Measurements from ENCODE around the gene TEX54. TPM values are rescaled to one million over a fixed set of nuclear protein-coding genes. Genes with fewer than 3 reads are reported as not detected.

The TEX54 gene
- total and polyA plus RNA-seq, 8 donors, result not detected

DNA sequence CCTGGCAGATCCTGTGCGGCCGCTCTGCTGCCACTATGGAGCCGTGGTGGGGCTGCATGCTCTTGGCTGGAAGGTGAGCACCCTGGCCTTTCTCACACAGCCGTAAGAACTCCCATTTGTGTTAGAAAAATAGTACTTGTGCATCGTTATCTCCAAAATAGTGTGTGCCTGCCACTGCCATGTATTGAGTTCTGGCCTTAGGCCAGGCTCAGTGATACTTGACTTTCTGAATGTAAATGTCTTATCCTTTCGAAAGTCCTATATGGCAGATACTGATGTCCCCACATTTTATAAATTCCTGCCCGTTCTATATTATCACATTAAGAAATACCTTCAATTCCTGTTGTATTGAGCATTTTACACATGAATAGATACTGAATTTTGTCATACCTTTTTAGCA lies 49.9 kb downstream of the TEX54 start:
- Histone ChIP-seq H3K4me1 (peaks cover 8 to 17% (median 12%) of the 10 kb centered on the region in 4 donors), H3K9me3 (no peaks in the 10 kb centered on the region), H3K36me3 (peaks cover 23 to 62% (median 52%) of the 10 kb centered on the region in 4 donors), H3K27me3 (no peaks in the 10 kb centered on the region), H3K4me3 (no peak overlapping the region), H3K27ac (no peak overlapping the region)
- DNase-seq, result no peak
- no peak for TF ChIP-seq EP300 (IDR thresholded peaks at IDR 0.05)
- TF ChIP-seq POLR2A (IDR thresholded peaks at IDR 0.05), result no peak
- intact Hi-C loops (cut with DNase I; ENCODE audit: low total_unique reads), result loop anchor here (10.0 kb wide), 1 partner anchor 52 kb away; the partner anchor contains the start of genes STX5, TEX54 and WDR74
- WGBS, 5 donors, result 87 to 95% (median 91%) methylated on average over 7 of the region's 7 CpGs

Small RNA genes lying within 50 kb of the gene (small RNA-seq; reads per million reads assigned to genes)
- 0.30 to 0.77 (median 0.46) reads per million in 4 donors for gene MIR6514
- 0 reads per million in 4 donors for gene RF00099
- 0 reads per million in 4 donors for gene RNU6-118P
- gene SNORD22, result 0 reads per million in 4 donors
- gene SNORD26, result 0 reads per million in 4 donors
- 0 reads per million in 4 donors for gene SNORD27
- 0 reads per million in 4 donors for gene SNORD28
- 687 to 3,460 (median 2,010) reads per million in 4 donors for gene SNORD30

Other genes with a start within 250 kb of the TEX54 start
- gene TUT1, start 241.3 kb downstream of the TEX54 start, total RNA-seq, result 10 to 100 TPM in 3 of 5 donors, 1 to 10 TPM in 2; 6.1 to 36.2 (median 12.3) TPM
- 10 to 100 TPM; 13.3 to 18.9 (median 16.3) TPM for gene TUT1, start 241.3 kb downstream of the TEX54 start, polyA plus RNA-seq
- gene MTA2, start 231.0 kb downstream of the TEX54 start, total RNA-seq, result 100 to 1,000 TPM in 1 of 5 donors, 10 to 100 TPM in 4; 53.9 to 110 (median 85.3) TPM
- 10 to 100 TPM; 32.8 to 44.6 (median 34.7) TPM for gene MTA2, start 231.0 kb downstream of the TEX54 start, polyA plus RNA-seq
- 100 to 1,000 TPM in 1 of 5 donors, 10 to 100 TPM in 4; 24.4 to 112 (median 51.8) TPM for gene EML3, start 220.1 kb downstream of the TEX54 start, total RNA-seq
- gene EML3, start 220.1 kb downstream of the TEX54 start, polyA plus RNA-seq, result 10 to 100 TPM; 68.1 to 71.3 (median 69.2) TPM
- 1 to 10 TPM in 3 of 5 donors, under 1 TPM in 1, not detected in 1; 0.29 to 5.8 (median 2.8) TPM for gene ROM1, start 219.6 kb downstream of the TEX54 start, total RNA-seq
- gene ROM1, start 219.6 kb downstream of the TEX54 start, polyA plus RNA-seq, result 10 to 100 TPM in 1 of 3 donors, 1 to 10 TPM in 2; 4.6 to 13.0 (median 5.1) TPM
- 10 to 100 TPM in 4 of 5 donors, 1 to 10 TPM in 1; 5.2 to 50.8 (median 13.8) TPM for gene B3GAT3, start 210.9 kb downstream of the TEX54 start, total RNA-seq
- gene B3GAT3, start 210.9 kb downstream of the TEX54 start, polyA plus RNA-seq, result 10 to 100 TPM; 18.5 to 38.8 (median 27.6) TPM
- gene GANAB, start 186.2 kb downstream of the TEX54 start, total RNA-seq, result 100 to 1,000 TPM in 2 of 5 donors, 10 to 100 TPM in 3; 66.0 to 155 (median 95.5) TPM
- gene GANAB, start 186.2 kb downstream of the TEX54 start, polyA plus RNA-seq, result 10 to 100 TPM; 21.4 to 70.7 (median 66.2) TPM
- 10 to 100 TPM in 4 of 5 donors, 1 to 10 TPM in 1; 5.8 to 16.7 (median 15.1) TPM for gene INTS5, start 179.5 kb downstream of the TEX54 start, total RNA-seq
- gene INTS5, start 179.5 kb downstream of the TEX54 start, polyA plus RNA-seq, result 1 to 10 TPM; 5.9 to 7.2 (median 7.2) TPM
- gene C11orf98, start 167.6 kb downstream of the TEX54 start, total RNA-seq, result 10 to 100 TPM in 4 of 5 donors, 1 to 10 TPM in 1; 5.8 to 58.2 (median 27.2) TPM
- 100 to 1,000 TPM; 112 to 179 (median 139) TPM for gene C11orf98, start 167.6 kb downstream of the TEX54 start, polyA plus RNA-seq
- gene CSKMT, start 167.5 kb downstream of the TEX54 start, total RNA-seq, result 1 to 10 TPM in 4 of 5 donors, not detected in 1; 3.5 to 7.6 (median 4.9) TPM
- gene CSKMT, start 167.5 kb downstream of the TEX54 start, polyA plus RNA-seq, result 10 to 100 TPM in 2 of 3 donors, 1 to 10 TPM in 1; 8.7 to 25.5 (median 19.9) TPM
- gene UQCC3, start 161.2 kb downstream of the TEX54 start, total RNA-seq, result 10 to 100 TPM in 2 of 5 donors, 1 to 10 TPM in 3; 4.2 to 49.8 (median 8.1) TPM
- gene UQCC3, start 161.2 kb downstream of the TEX54 start, polyA plus RNA-seq, result 10 to 100 TPM; 16.2 to 30.3 (median 20.9) TPM
- 10 to 100 TPM in 3 of 5 donors, 1 to 10 TPM in 1, under 1 TPM in 1; 0.45 to 56.6 (median 10.3) TPM for gene LBHD1, start 160.6 kb downstream of the TEX54 start, total RNA-seq
- gene LBHD1, start 160.6 kb downstream of the TEX54 start, polyA plus RNA-seq, result 1 to 10 TPM; 4.9 to 6.8 (median 5.5) TPM
- gene UBXN1, start 153.8 kb downstream of the TEX54 start, total RNA-seq, result 100 to 1,000 TPM in 3 of 5 donors, 10 to 100 TPM in 2; 78.6 to 236 (median 151) TPM
- 100 to 1,000 TPM; 113 to 236 (median 194) TPM for gene UBXN1, start 153.8 kb downstream of the TEX54 start, polyA plus RNA-seq
- 10 to 100 TPM in 2 of 5 donors, 1 to 10 TPM in 3; 4.0 to 20.0 (median 8.2) TPM for gene LRRN4CL, start 143.3 kb downstream of the TEX54 start, total RNA-seq
- 1 to 10 TPM; 1.6 to 4.6 (median 1.8) TPM for gene LRRN4CL, start 143.3 kb downstream of the TEX54 start, polyA plus RNA-seq
- gene BSCL2, start 125.4 kb downstream of the TEX54 start, total RNA-seq, result 100 to 1,000 TPM in 3 of 5 donors, 10 to 100 TPM in 2; 29.9 to 144 (median 110) TPM
- 10 to 100 TPM; 63.4 to 95.9 (median 92.6) TPM for gene BSCL2, start 125.4 kb downstream of the TEX54 start, polyA plus RNA-seq
- gene GNG3, start 125.2 kb downstream of the TEX54 start, total RNA-seq, result not detected
- gene GNG3, start 125.2 kb downstream of the TEX54 start, polyA plus RNA-seq, result under 1 TPM in 1 of 3 donors, not detected in 2; 0.75 TPM
- 10 to 100 TPM; 10.3 to 73.5 (median 36.0) TPM for gene HNRNPUL2, start 105.4 kb downstream of the TEX54 start, total RNA-seq
- 10 to 100 TPM; 25.1 to 28.6 (median 27.3) TPM for gene HNRNPUL2, start 105.4 kb downstream of the TEX54 start, polyA plus RNA-seq
- gene TTC9C, start 104.4 kb downstream of the TEX54 start, total RNA-seq, result 10 to 100 TPM in 1 of 5 donors, 1 to 10 TPM in 3, under 1 TPM in 1; 0.89 to 26.6 (median 8.2) TPM
- gene TTC9C, start 104.4 kb downstream of the TEX54 start, polyA plus RNA-seq, result 10 to 100 TPM; 16.6 to 33.6 (median 26.0) TPM
- gene ZBTB3, start 78.7 kb downstream of the TEX54 start, total RNA-seq, result 10 to 100 TPM in 2 of 5 donors, 1 to 10 TPM in 2, not detected in 1; 4.2 to 16.5 (median 9.5) TPM
- 1 to 10 TPM; 3.3 to 6.9 (median 3.4) TPM for gene ZBTB3, start 78.7 kb downstream of the TEX54 start, polyA plus RNA-seq
- 10 to 100 TPM in 4 of 5 donors, 1 to 10 TPM in 1; 3.8 to 95.5 (median 23.9) TPM for gene POLR2G, start 71.3 kb downstream of the TEX54 start, total RNA-seq
- 100 to 1,000 TPM in 1 of 3 donors, 10 to 100 TPM in 2; 85.8 to 119 (median 88.7) TPM for gene POLR2G, start 71.3 kb downstream of the TEX54 start, polyA plus RNA-seq
- 10 to 100 TPM in 4 of 5 donors, 1 to 10 TPM in 1; 4.6 to 35.0 (median 11.0) TPM for gene TAF6L, start 61.4 kb downstream of the TEX54 start, total RNA-seq
- 10 to 100 TPM in 2 of 3 donors, 1 to 10 TPM in 1; 7.5 to 19.7 (median 19.3) TPM for gene TAF6L, start 61.4 kb downstream of the TEX54 start, polyA plus RNA-seq
- 100 to 1,000 TPM in 1 of 5 donors, 10 to 100 TPM in 3, not detected in 1; 26.1 to 135 (median 85.5) TPM for gene TMEM179B, start 45.4 kb downstream of the TEX54 start, total RNA-seq
- gene TMEM179B, start 45.4 kb downstream of the TEX54 start, polyA plus RNA-seq, result 10 to 100 TPM; 28.3 to 68.6 (median 32.1) TPM
- 10 to 100 TPM in 2 of 5 donors, 1 to 10 TPM in 1, under 1 TPM in 1, not detected in 1; 0.89 to 14.9 (median 10.7) TPM for gene TMEM223, start 40.8 kb downstream of the TEX54 start, total RNA-seq
- 10 to 100 TPM; 10.2 to 28.2 (median 17.7) TPM for gene TMEM223, start 40.8 kb downstream of the TEX54 start, polyA plus RNA-seq
- gene NXF1, start 27.4 kb downstream of the TEX54 start, total RNA-seq, result 10 to 100 TPM; 30.7 to 83.5 (median 56.5) TPM
- gene NXF1, start 27.4 kb downstream of the TEX54 start, polyA plus RNA-seq, result 100 to 1,000 TPM in 1 of 3 donors, 10 to 100 TPM in 2; 23.5 to 138 (median 49.6) TPM
- gene STX5, start 790 bp downstream of the TEX54 start, total RNA-seq, result 10 to 100 TPM in 4 of 5 donors, 1 to 10 TPM in 1; 8.2 to 48.1 (median 24.2) TPM
- gene STX5, start 790 bp downstream of the TEX54 start, polyA plus RNA-seq, result 10 to 100 TPM; 21.7 to 44.6 (median 29.3) TPM
- gene WDR74, start 6.7 kb upstream of the TEX54 start, total RNA-seq, result 10 to 100 TPM; 27.7 to 57.6 (median 41.2) TPM
- gene WDR74, start 6.7 kb upstream of the TEX54 start, polyA plus RNA-seq, result 10 to 100 TPM; 47.2 to 67.9 (median 48.8) TPM
- gene SLC3A2, start 48.1 kb upstream of the TEX54 start, total RNA-seq, result 100 to 1,000 TPM in 4 of 5 donors, 10 to 100 TPM in 1; 70.7 to 255 (median 141) TPM
- gene SLC3A2, start 48.1 kb upstream of the TEX54 start, polyA plus RNA-seq, result 100 to 1,000 TPM in 1 of 3 donors, 10 to 100 TPM in 2; 36.0 to 176 (median 51.6) TPM
- 10 to 100 TPM in 1 of 5 donors, 1 to 10 TPM in 2, under 1 TPM in 1, not detected in 1; 0.73 to 19.4 (median 6.6) TPM for gene CHRM1, start 88.5 kb upstream of the TEX54 start, total RNA-seq
- gene CHRM1, start 88.5 kb upstream of the TEX54 start, polyA plus RNA-seq, result under 1 TPM in 2 of 3 donors, not detected in 1; 0.12 to 0.48 TPM
- not detected for gene SLC22A6, start 152.1 kb upstream of the TEX54 start, total RNA-seq
- not detected for gene SLC22A6, start 152.1 kb upstream of the TEX54 start, polyA plus RNA-seq
- not detected for gene SLC22A8, start 183.0 kb upstream of the TEX54 start, total RNA-seq
- not detected for gene SLC22A8, start 183.0 kb upstream of the TEX54 start, polyA plus RNA-seq

Measured in stomach (tissue), 9 donors.